Thyroid gland (tissue), 4 donors: Measurements from ENCODE around the gene INAFM2. TPM values are rescaled to one million over a fixed set of nuclear protein-coding genes. Genes with fewer than 3 reads are reported as not detected.

Experiments
- DNase-seq, 2 donors: peaks; one replicate each; pipeline ENCODE4 v3.0.0-alpha.2; 2019
- H3K27ac ChIP-seq, 3 donors: fragments of 200-600 bp; sonication (generic); 1 replicate in 2 of 3; 2 replicates in 1 of 3; pipeline ENCODE4 v1.5.1; 2016 to 2019; ENCODE audit warnings: mild to moderate bottlenecking in 1 of 3, moderate library complexity in 1 of 3
- H3K27me3 ChIP-seq: fragments of 200-600 bp; sonication (generic); one replicate; pipeline ENCODE4 v1.5.1; 2019
- H3K36me3 ChIP-seq, 2 donors: fragments of 200-600 bp; sonication (generic); one replicate each; pipeline ENCODE4 v1.5.1; 2016 to 2019
- H3K4me1 ChIP-seq, 2 donors: fragments of 200-600 bp; sonication (generic); one replicate each; pipeline ENCODE4 v1.5.1; 2017 to 2019
- H3K4me3 ChIP-seq, 3 donors: fragments of 200-600 bp; sonication (generic); replicated peaks in 1 of 3; 1 replicate in 2 of 3; 2 replicates in 1 of 3; pipeline ENCODE4 v1.5.1; 2016; ENCODE audit warnings: mild to moderate bottlenecking in 1 of 3
- H3K9me3 ChIP-seq: fragments of 200-600 bp; sonication (generic); one replicate; pipeline ENCODE4 v1.5.1; 2017
- CTCF ChIP-seq, 6 experiments: fragments of 200-600 bp in 3 of 6; fragments of 450-650 bp in 3 of 6; sonication (generic) in 3 of 6; IDR thresholded peaks; one replicate each; pipeline ENCODE4 v1.5.1; 2016 to 2019; ENCODE audit warnings: antibody characterized with exemption in 6 of 6, mild to moderate bottlenecking in 2 of 6, inconsistent platforms in 1 of 6, moderate library complexity in 1 of 6
- POLR2A ChIP-seq, 2 donors: fragments of 450-650 bp; IDR thresholded peaks; one replicate each; pipeline ENCODE4 v1.6.1; 2017; ENCODE audit warnings: antibody characterized with exemption in 2 of 2, mild to moderate bottlenecking in 2 of 2, moderate library complexity in 1 of 2
- WGBS, 2 donors: methylation state at CpG; one replicate each; pipeline ENCODE4 v1.1.5; 2017; 5-methylcytosine and 5-hydroxymethylcytosine counted together
- intact Hi-C: fragments of 100-400 bp; cut with DNase I; formaldehyde crosslinking; loops from one replicate; pipeline ENCODE4 v1.15.1; 2023
- total RNA-seq, 4 donors: library from RNA; depleted of rRNA; stranded (reverse); fragments of >200 nt; gene quantifications; one replicate each; pipeline ENCODE4 v1.2.3, GENCODE V29; 2016

The INAFM2 gene
- total RNA-seq, 4 donors from 2014 or later = 47.5 to 86.9 (median 63.8) TPM

GRCh38 chr15:40348474-40348870 is 25.0 kb downstream of the INAFM2 start:
- intact Hi-C loops = no loop called here
- no peak overlapping the region for H3K4me3 ChIP-seq

GRCh38 chr15:40349163-40349562 is 25.7 kb downstream of the INAFM2 start:
- no peak for TF ChIP-seq CTCF (IDR thresholded peaks at IDR 0.05)
- TF ChIP-seq POLR2A (IDR thresholded peaks at IDR 0.05) = no peak
- DNase-seq = no peak
- no peaks in the 10 kb centered on the region for H3K27me3 ChIP-seq
- intact Hi-C loops = no loop called here
- no peaks in the 10 kb centered on the region for H3K9me3 ChIP-seq
- no peaks in the 10 kb centered on the region for H3K36me3 ChIP-seq
- 91 to 94% methylated on average over 5 of the region's 5 CpGs for WGBS, 2 donors
- H3K4me3 ChIP-seq = no peak overlapping the region
- peaks cover 23 to 27% of the 10 kb centered on the region in 2 donors for H3K4me1 ChIP-seq
- no peak overlapping the region for H3K27ac ChIP-seq

More at GRCh38 chr15:40348474-40348870, 25.0 kb downstream of the INAFM2 start:
- Histone ChIP-seq H3K36me3 (no peaks in the 10 kb centered on the region), H3K9me3 (no peaks in the 10 kb centered on the region), H3K27me3 (no peaks in the 10 kb centered on the region), H3K4me1 (peaks cover 25 to 34% of the 10 kb centered on the region in 2 donors), H3K27ac (no peak overlapping the region)
- no peak for DNase-seq
- WGBS, 2 donors = 94 to 100% methylated on average over 3 to 4 of the region's 5 CpGs
- TF ChIP-seq CTCF (IDR thresholded peaks at IDR 0.05) = no peak
- TF ChIP-seq POLR2A (IDR thresholded peaks at IDR 0.05) = no peak

- Histone ChIP-seq H3K36me3 (no peaks in the 10 kb centered on the region), H3K4me1 (peaks cover 0 to 2% of the 10 kb centered on the region in 2 donors), H3K4me3 (no peak overlapping the region), H3K27me3 (no peaks in the 10 kb centered on the region), H3K27ac (no peak overlapping the region), H3K9me3 (no peaks in the 10 kb centered on the region)
- TF ChIP-seq POLR2A (IDR thresholded peaks at IDR 0.05) (no peak), CTCF (IDR thresholded peaks at IDR 0.05) (no peak)
- WGBS, 2 donors = 88 to 89% methylated on average over 7 of the region's 7 CpGs
- intact Hi-C loops = no loop called here
- no peak for DNase-seq
Measured at GRCh38 chr15:40352281-40352901, 28.9 kb downstream of the INAFM2 start.

GRCh38 chr15:40353697-40354096 is 30.2 kb downstream of the INAFM2 start:
- WGBS, 2 donors = 82 to 88% methylated on average over 5 of the region's 5 CpGs
- TF ChIP-seq CTCF (IDR thresholded peaks at IDR 0.05) = no peak
- TF ChIP-seq POLR2A (IDR thresholded peaks at IDR 0.05) = no peak
- Histone ChIP-seq H3K4me1 (peaks cover 8 to 12% of the 10 kb centered on the region in 2 donors), H3K4me3 (no peak overlapping the region), H3K27me3 (no peaks in the 10 kb centered on the region), H3K36me3 (no peaks in the 10 kb centered on the region), H3K27ac (no peak overlapping the region), H3K9me3 (no peaks in the 10 kb centered on the region)
- no peak for DNase-seq
- intact Hi-C loops = no loop called here

GRCh38 chr15:40354408-40355171 is 31.1 kb downstream of the INAFM2 start:
- DNase-seq = peak; percentile 60 to 62
- Histone ChIP-seq H3K4me1 (peaks cover 8 to 13% of the 10 kb centered on the region in 2 donors), H3K27ac (no peak overlapping the region), H3K4me3 (no peak overlapping the region), H3K9me3 (no peaks in the 10 kb centered on the region), H3K36me3 (no peaks in the 10 kb centered on the region), H3K27me3 (no peaks in the 10 kb centered on the region)
- intact Hi-C loops = loop anchor here (5.0 kb wide), 1 partner anchor 72 kb away; the partner anchor contains the start of gene ANKRD63
- 40 to 44% methylated on average over 8 to 9 of the region's 9 CpGs for WGBS, 2 donors
- TF ChIP-seq CTCF (IDR thresholded peaks at IDR 0.05) = peak in 4 of 6 experiments; percentile 33 to 57 (median 48)
- no peak for TF ChIP-seq POLR2A (IDR thresholded peaks at IDR 0.05)
